ENCODE measurements around the gene DNAJC18. TPM values are rescaled to one million over a fixed set of nuclear protein-coding genes. Genes with fewer than 3 reads are reported as not detected.
A peak's percentile ranks its signal among the peaks of the same experiment; 100 is the strongest.
"Not testable (repeated sequence)": the region's sequence is repeated elsewhere in the genome, so short reads cannot be mapped to it uniquely, and the experiment has no call there.

Gene DNAJC18
- 30.0 and 36.3 TPM in 2 replicates for total RNA-seq

DNA sequence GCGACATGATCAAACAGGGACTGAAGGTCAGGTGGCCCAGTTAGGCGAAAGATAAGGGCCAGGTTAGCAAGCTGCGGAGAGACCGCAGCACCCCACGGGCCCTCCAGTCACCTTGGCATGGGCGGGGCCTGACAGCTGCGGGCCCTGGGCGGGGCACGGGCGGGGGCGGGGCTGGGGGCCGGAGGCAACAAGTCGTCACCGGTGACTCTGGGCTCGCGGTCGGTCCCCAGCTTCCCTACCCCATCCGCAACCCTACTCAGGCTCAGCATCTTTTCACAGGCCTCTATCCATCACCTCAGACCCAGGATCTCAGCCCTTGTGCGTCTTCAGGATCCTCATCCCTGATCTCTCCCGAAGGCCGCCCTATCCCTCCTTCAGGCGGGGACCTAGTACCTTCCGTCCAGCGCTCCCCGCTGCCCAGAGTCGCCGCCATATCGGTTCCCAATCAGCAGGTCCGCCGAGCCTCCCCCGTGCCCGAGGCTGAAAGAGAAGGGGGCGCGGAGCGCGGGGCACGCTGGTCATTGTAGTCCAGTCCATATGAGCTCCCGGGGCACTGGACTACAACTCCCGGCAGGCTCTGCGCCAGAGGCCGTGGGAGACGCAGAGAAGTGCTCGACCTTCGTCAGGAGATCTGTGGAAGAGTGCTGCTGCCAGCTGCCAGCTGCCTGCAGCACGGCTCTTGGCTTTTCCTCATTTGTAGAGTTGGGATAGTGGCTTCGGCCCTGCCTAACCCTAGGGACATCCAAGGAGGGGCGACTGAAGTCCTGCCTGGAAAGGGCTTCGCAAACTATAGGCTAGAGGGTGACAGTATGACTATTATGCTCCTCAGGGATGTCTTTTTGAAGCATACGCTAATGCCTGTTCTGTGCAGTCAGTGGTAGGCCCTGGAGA lies at the start of gene DNAJC18:
TSS of gene DNAJC18 (minus strand) at position 513 of the 891 bp plus-strand sequence. CDS start at position 433, 80 bp downstream.
- peak; percentile 86 for DNase-seq (ENCODE audit: low spot score)
- Mint-ChIP-seq H3K27me3 (ENCODE audit: insufficient read depth) (no peaks in the 10 kb centered on the region), H3K36me3 (ENCODE audit: low read depth) (peaks cover 14% of the 10 kb centered on the region), H3K4me1 (ENCODE audit: low read depth) (peaks cover 66% of the 10 kb centered on the region), H3K9me3 (no peaks in the 10 kb centered on the region), H3K4me3 (peak within 1 kb of the TSS; percentile 95), H3K27ac (peak within 1 kb of the TSS; percentile 99)
- intact Hi-C loops (cut with micrococcal nuclease), result loop anchor here (1.0 to 5.0 kb wide), 9 partner anchors 8 to 138 kb away; partner anchors contain the start of genes SPATA24, STING1 and UBE2D2

DNA sequence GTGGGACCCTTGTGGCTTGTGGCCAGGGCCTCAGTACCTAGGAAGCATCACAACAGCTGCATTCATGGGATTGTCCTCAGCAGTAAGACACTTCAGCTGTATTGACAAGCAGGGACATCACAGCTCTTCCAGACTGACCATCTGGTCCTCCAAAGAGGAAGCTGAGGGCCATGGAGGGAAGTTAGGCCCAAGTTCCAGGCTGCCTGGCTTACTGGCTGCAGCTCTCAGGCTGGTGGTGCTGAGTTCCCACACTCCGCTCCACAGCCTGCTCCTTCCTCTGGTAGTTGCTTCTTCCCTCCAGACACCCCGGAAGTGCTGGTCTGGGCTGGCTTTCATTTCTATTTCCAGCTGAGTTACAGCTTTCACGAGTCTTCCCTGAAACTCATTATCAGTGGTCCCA lies 48.9 kb upstream of the DNAJC18 start:
- Mint-ChIP-seq H3K36me3 (ENCODE audit: low read depth) (no peaks in the 10 kb centered on the region), H3K9me3 (no peaks in the 10 kb centered on the region), H3K4me3 (no peak overlapping the region), H3K27me3 (ENCODE audit: insufficient read depth) (no peaks in the 10 kb centered on the region), H3K4me1 (ENCODE audit: low read depth) (peaks cover 29% of the 10 kb centered on the region), H3K27ac (peak overlapping the region; percentile 49)
- intact Hi-C loops (cut with micrococcal nuclease), result no loop called here
- DNase-seq (ENCODE audit: low spot score), result no peak

DNA sequence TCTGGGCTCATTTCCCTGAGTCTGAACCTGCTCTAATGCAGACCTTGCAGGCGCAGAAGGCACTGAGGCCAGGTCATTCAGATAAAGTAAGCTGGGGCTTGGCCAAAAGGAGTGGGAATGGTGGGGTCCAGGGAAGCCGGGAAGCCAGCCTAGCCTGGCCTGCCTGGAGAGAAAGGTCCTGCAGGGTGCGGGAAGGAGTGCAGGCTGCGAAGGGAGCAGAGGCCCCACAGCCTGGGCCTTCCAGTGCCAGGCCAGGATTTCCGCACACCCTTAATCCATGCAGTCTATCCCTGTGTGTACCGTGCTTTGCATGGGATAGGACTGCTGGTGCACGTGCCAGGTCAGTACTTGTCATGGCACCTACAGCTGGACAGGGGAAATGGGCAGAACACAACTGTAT lies 46.9 kb upstream of the DNAJC18 start:
- H3K4me1 Mint-ChIP-seq (ENCODE audit: low read depth), result peaks cover 28% of the 10 kb centered on the region
- H3K36me3 Mint-ChIP-seq (ENCODE audit: low read depth), result peaks cover 4% of the 10 kb centered on the region
- intact Hi-C loops (cut with micrococcal nuclease), result no loop called here
- no peaks in the 10 kb centered on the region for H3K27me3 Mint-ChIP-seq (ENCODE audit: insufficient read depth)
- H3K27ac Mint-ChIP-seq, result peak overlapping the region; percentile 31
- no peak for DNase-seq (ENCODE audit: low spot score)
- no peaks in the 10 kb centered on the region for H3K9me3 Mint-ChIP-seq
- no peak overlapping the region for H3K4me3 Mint-ChIP-seq

DNA sequence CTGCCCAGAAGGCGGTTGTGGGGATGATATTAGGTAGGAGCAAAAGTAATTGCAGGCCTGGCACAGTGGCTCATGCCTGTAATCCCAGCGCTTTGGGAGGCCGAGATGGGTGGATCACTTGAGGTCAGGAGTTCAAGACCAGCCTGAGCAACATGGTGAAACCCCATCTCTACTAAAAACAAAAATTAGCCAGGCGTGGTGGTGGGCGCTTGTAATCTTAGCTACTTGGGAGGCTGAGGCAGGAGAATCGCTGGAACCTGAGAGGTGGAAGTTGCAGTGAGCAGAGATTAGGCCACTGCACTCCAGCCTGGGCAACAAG lies 43.5 kb upstream of the DNAJC18 start:
- peaks cover 26% of the 10 kb centered on the region for H3K36me3 Mint-ChIP-seq (ENCODE audit: low read depth)
- not testable (repeated sequence) for DNase-seq (ENCODE audit: low spot score); H3K27me3 Mint-ChIP-seq (ENCODE audit: insufficient read depth); H3K9me3 Mint-ChIP-seq
- intact Hi-C loops (cut with micrococcal nuclease), result loop anchor here (1.0 to 2.0 kb wide), 8 partner anchors 9 to 79 kb away; partner anchors contain the start of genes DNAJC18 and SPATA24
- H3K4me1 Mint-ChIP-seq (ENCODE audit: low read depth), result peaks cover 40% of the 10 kb centered on the region
- H3K4me3 Mint-ChIP-seq, result peak overlapping the region; percentile 90
- peak overlapping the region; percentile 88 for H3K27ac Mint-ChIP-seq

DNA sequence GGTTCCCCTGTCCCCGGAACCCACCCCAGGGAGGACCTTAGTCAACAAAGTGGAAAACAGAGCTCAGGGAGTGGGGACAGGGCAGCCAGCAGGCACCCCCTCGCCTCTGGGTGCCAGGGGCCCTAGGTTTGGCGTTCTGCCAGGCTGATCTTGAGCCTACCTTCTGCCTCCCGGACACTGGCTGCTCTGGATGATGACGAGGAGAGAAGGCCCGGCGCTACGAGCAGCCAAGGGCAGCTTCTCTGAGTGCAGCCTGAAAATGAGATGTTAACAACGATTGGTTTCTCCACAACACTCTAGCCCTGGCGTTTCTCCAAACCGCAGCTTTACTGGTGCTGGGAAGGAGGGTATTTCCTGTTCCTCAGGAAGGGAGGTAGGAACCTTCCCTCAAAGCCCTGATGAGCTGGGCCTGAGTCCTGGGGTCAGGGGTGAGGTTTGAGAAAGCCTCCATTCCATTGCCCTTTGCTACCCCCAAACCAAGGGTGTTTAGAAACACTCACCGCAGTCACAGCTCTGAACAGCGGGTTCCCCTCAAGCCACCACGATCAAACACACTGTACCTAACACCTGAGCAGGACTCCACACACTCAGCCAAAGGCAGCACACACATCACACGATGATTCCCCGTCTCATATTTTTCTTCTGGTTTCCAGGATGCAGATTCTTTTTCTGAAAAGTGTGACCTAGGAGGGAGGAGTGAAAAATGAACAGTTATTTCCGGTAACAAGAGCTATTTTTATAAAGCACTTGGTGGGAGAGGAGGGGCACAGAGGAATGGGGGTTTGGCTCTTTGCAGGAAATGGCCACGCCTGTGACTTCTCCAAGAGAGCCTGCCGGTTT lies 42.9 kb upstream of the DNAJC18 start, which contains the start of gene STING1:
TSS of gene STING1 (minus strand) at position 709 of the 840 bp plus-strand sequence. CDS start 1,054 bp downstream, outside the sequence.
- intact Hi-C loops (cut with micrococcal nuclease), result loop anchor here (1.0 to 2.0 kb wide), 8 partner anchors 8 to 78 kb away; partner anchors contain the start of genes DNAJC18 and SPATA24
- Mint-ChIP-seq H3K27ac (peak within 1 kb of the TSS; percentile 88), H3K4me1 (ENCODE audit: low read depth) (peaks cover 45% of the 10 kb centered on the region)

DNA sequence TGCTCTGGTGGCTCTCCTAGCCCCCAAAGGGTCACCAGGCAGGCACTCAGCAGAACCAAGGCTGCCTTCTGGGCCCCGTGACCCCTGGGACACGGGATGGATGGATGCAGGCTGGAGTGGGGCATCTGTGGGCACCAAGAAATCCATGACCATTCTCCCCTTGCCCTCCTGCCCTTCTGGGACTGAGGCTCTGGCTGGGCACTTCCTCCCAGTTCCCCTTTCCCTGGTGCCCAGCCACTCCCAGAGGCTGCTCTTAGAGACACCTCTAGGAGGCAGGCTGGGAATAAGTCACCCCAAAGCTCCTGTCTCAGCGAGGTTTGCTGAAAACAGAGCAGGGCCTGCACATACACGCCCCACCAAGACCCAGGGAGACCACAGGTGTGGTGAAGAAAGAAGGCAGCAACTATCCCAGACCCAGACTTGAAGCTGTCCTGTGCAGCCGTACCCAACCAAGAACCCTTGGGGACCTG lies 42.3 kb upstream of the DNAJC18 start:
- intact Hi-C loops (cut with micrococcal nuclease), result loop anchor here (1.0 to 2.0 kb wide), 9 partner anchors 7 to 80 kb away; partner anchors contain the start of genes DNAJC18, SPATA24 and UBE2D2
- no peaks in the 10 kb centered on the region for H3K9me3 Mint-ChIP-seq
- H3K4me1 Mint-ChIP-seq (ENCODE audit: low read depth), result peaks cover 51% of the 10 kb centered on the region
- no peaks in the 10 kb centered on the region for H3K27me3 Mint-ChIP-seq (ENCODE audit: insufficient read depth)
- no peak for DNase-seq (ENCODE audit: low spot score)
- peak overlapping the region; percentile 88 for H3K27ac Mint-ChIP-seq
- peaks cover 33% of the 10 kb centered on the region for H3K36me3 Mint-ChIP-seq (ENCODE audit: low read depth)
- peak overlapping the region; percentile 90 for H3K4me3 Mint-ChIP-seq

More for the DNA sequence above, 42.9 kb upstream of the DNAJC18 start, which contains the start of gene STING1:
- Mint-ChIP-seq H3K36me3 (ENCODE audit: low read depth) (peaks cover 31% of the 10 kb centered on the region), H3K27me3 (ENCODE audit: insufficient read depth) (no peaks in the 10 kb centered on the region), H3K4me3 (peak within 1 kb of the TSS; percentile 90), H3K9me3 (no peaks in the 10 kb centered on the region)
- peak; percentile 57 for DNase-seq (ENCODE audit: low spot score)

DNA sequence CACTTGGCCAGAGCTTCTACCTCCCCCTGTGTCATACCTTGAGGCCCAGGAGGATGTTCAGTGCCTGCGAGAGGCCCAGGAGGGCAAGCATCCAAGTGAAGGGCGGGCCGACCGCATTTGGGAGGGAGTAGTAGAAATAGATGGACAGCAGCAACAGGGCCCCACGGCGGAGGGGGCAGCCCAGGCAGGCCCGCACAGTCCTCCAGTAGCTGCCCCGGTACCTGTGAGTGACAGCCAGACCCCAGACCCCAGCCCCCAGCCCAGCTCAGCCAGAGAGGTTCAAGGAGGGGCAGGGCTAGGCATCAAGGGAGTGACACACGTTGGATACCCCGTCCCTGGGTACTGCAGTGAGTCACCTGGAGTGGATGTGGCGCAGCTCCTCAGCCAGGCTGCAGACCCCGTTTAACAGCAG lies 41.8 kb upstream of the DNAJC18 start:
- Mint-ChIP-seq H3K27me3 (ENCODE audit: insufficient read depth) (no peaks in the 10 kb centered on the region), H3K4me1 (ENCODE audit: low read depth) (peaks cover 53% of the 10 kb centered on the region), H3K36me3 (ENCODE audit: low read depth) (peaks cover 35% of the 10 kb centered on the region), H3K9me3 (no peaks in the 10 kb centered on the region), H3K27ac (peak overlapping the region; percentile 88), H3K4me3 (peak overlapping the region; percentile 90)
- DNase-seq (ENCODE audit: low spot score), result no peak
- intact Hi-C loops (cut with micrococcal nuclease), result loop anchor here (1.0 kb wide), 1 partner anchor 80 kb away; the partner anchor contains the start of gene UBE2D2

DNA sequence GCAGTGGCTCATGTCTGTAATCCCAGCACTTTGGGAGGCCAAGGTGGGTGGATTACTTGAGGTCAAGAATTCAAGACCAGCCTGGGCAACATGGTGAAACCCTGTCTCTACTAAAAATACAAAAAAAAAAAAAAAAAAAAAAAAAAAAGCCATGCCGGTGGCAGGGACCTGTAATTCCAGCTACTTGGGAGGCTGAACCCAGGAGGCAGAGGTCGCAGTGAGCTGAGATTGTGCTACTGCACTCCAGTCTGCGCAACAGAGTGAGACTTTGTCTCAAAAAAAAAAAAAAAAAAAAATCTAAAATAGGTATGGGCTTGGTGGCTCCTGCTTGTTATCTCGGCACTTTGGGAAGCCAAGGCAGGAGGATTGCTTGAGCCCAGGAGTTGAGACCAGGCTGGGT lies 40.4 kb upstream of the DNAJC18 start:
- Mint-ChIP-seq H3K4me3 (peak overlapping the region; percentile 11), H3K36me3 (ENCODE audit: low read depth) (peaks cover 47% of the 10 kb centered on the region), H3K4me1 (ENCODE audit: low read depth) (peaks cover 63% of the 10 kb centered on the region)
- intact Hi-C loops (cut with micrococcal nuclease); H3K27ac Mint-ChIP-seq; H3K9me3 Mint-ChIP-seq; H3K27me3 Mint-ChIP-seq (ENCODE audit: insufficient read depth); DNase-seq (ENCODE audit: low spot score): not testable (repeated sequence)

DNA sequence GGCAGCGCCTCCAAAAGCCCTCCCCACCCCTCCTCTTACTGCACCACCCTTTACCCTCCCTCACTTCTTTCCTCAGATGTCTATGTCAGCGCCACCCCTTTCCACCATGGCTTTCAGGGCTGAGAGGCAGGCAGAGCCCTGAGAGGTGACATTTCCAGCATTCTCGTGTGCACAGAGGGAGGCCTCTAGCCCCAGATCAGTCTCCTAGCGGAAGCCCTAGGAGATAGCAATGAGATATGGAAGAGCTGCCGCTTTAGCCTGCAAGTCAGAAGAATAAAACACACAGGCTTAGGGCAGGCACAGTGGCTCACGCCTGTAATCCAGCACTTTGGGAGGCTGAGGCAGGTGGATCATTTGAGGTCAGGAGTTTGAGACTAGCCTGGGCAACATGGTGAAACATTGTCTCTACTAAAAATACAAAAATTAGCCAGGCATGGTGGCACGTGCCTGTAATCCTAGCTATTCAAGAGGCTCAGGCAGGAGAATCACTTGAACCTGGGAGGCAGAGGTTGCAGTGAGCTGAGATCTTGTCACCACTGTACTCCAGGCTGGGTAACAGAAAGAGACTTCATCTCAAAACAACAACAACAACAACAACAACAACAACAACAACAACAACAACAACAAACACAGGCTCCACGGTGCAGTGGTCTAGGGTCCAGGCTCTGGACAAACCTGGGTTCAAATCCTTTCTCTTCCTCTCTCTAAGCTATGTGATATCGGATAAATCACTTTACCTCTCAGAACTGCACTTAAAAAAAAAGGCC lies 39.5 kb upstream of the DNAJC18 start:
- H3K9me3 Mint-ChIP-seq; DNase-seq (ENCODE audit: low spot score); H3K27me3 Mint-ChIP-seq (ENCODE audit: insufficient read depth); intact Hi-C loops (cut with micrococcal nuclease): not testable (repeated sequence)
- Mint-ChIP-seq H3K36me3 (ENCODE audit: low read depth) (peaks cover 47% of the 10 kb centered on the region), H3K4me3 (peak overlapping the region; percentile 61), H3K4me1 (ENCODE audit: low read depth) (peaks cover 69% of the 10 kb centered on the region), H3K27ac (peak overlapping the region; percentile 79)

DNA sequence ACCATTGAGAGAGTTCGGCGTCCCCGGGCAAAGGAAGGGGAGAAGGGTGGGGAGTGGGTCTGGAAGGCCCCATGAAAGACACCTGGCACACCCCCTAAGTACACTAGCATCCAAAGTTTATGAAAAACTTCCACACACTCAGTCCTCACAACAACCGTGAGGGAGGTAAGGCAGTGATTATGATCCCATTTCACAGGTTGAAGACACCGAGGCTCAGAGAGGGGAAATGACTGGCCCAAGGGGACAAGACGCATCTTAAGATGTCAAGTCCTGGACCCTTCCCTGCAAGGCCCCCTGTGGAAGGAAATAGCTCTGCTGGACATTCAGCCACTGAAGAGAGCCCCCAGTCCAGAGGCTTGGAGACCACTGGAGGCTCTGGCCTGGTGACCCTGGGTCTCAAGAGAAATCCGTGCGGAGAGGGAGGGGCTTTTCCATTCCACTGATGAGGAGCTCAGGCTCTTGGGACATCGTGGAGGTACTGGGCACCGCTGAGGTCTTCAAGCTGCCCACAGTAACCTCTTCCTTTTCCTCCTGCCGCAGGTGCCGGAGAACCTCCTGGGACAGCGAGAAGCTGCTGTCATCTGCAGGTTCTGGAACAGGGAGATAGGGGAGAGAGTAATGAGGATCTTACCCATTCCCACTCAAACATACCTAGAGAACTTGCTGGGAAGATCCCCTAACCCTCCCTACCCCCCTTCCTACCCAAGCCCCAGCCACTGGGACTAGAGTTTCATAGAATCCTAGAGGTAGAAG lies 36.7 kb upstream of the DNAJC18 start:
- Mint-ChIP-seq H3K9me3 (no peaks in the 10 kb centered on the region), H3K27ac (no peak overlapping the region), H3K4me3 (no peak overlapping the region), H3K27me3 (ENCODE audit: insufficient read depth) (no peaks in the 10 kb centered on the region), H3K36me3 (ENCODE audit: low read depth) (peaks cover 46% of the 10 kb centered on the region), H3K4me1 (ENCODE audit: low read depth) (peaks cover 88% of the 10 kb centered on the region)
- intact Hi-C loops (cut with micrococcal nuclease), result loop anchor here (1.0 kb wide), 1 partner anchor 29 kb away; no protein-coding TSS in a partner anchor
- no peak for DNase-seq (ENCODE audit: low spot score)
